ENCODE results near the gene LPAR5.

LPAR5 gene

GRCh38 chr12:6626654-6627283 is 9.0 kb downstream of the LPAR5 start:
- TF ChIP-seq GATA2 (IDR thresholded peaks at IDR 0.05; ENCODE audit: low read depth, low read length) (no peak), GATA3 (IDR thresholded peaks at IDR 0.05; ENCODE audit: low read depth, low read length) (no peak)

- no peak for TF ChIP-seq GATA2 (IDR thresholded peaks at IDR 0.05; ENCODE audit: low read depth, low read length)
- TF ChIP-seq GATA3 (IDR thresholded peaks at IDR 0.05; ENCODE audit: low read depth, low read length), result no peak
Measured at GRCh38 chr12:6620885-6621274, 14.9 kb downstream of the LPAR5 start.

GRCh38 chr12:6620137-6620884 is 15.4 kb downstream of the LPAR5 start:
- TF ChIP-seq GATA3 (IDR thresholded peaks at IDR 0.05; ENCODE audit: low read depth, low read length) (no peak), GATA2 (IDR thresholded peaks at IDR 0.05; ENCODE audit: low read depth, low read length) (no peak)

- TF ChIP-seq GATA3 (IDR thresholded peaks at IDR 0.05; ENCODE audit: low read depth, low read length), result no peak
- no peak for TF ChIP-seq GATA2 (IDR thresholded peaks at IDR 0.05; ENCODE audit: low read depth, low read length)
Measured at GRCh38 chr12:6618483-6619225, 17.1 kb downstream of the LPAR5 start.

GRCh38 chr12:6615802-6616201 is 20.0 kb downstream of the LPAR5 start:
- TF ChIP-seq GATA3 (IDR thresholded peaks at IDR 0.05; ENCODE audit: low read depth, low read length) (no peak), GATA2 (IDR thresholded peaks at IDR 0.05; ENCODE audit: low read depth, low read length) (no peak)

GRCh38 chr12:6614513-6615172 is 21.1 kb downstream of the LPAR5 start:
- TF ChIP-seq GATA2 (IDR thresholded peaks at IDR 0.05; ENCODE audit: low read depth, low read length) (no peak), GATA3 (IDR thresholded peaks at IDR 0.05; ENCODE audit: low read depth, low read length) (no peak)

- TF ChIP-seq GATA3 (IDR thresholded peaks at IDR 0.05; ENCODE audit: low read depth, low read length) (no peak), GATA2 (IDR thresholded peaks at IDR 0.05; ENCODE audit: low read depth, low read length) (no peak)
Measured at GRCh38 chr12:6613776-6614512, 21.8 kb downstream of the LPAR5 start.

- no peak for TF ChIP-seq GATA2 (IDR thresholded peaks at IDR 0.05; ENCODE audit: low read depth, low read length)
- no peak for TF ChIP-seq GATA3 (IDR thresholded peaks at IDR 0.05; ENCODE audit: low read depth, low read length)
Measured at GRCh38 chr12:6613015-6613775, 22.6 kb downstream of the LPAR5 start.

GRCh38 chr12:6612652-6613014 is 23.1 kb downstream of the LPAR5 start:
- TF ChIP-seq GATA3 (IDR thresholded peaks at IDR 0.05; ENCODE audit: low read depth, low read length) (no peak), GATA2 (IDR thresholded peaks at IDR 0.05; ENCODE audit: low read depth, low read length) (no peak)

- TF ChIP-seq GATA3 (IDR thresholded peaks at IDR 0.05; ENCODE audit: low read depth, low read length) (no peak), GATA2 (IDR thresholded peaks at IDR 0.05; ENCODE audit: low read depth, low read length) (no peak)
Measured at GRCh38 chr12:6612247-6612646, 23.5 kb downstream of the LPAR5 start.

- TF ChIP-seq GATA3 (IDR thresholded peaks at IDR 0.05; ENCODE audit: low read depth, low read length), result no peak
- no peak for TF ChIP-seq GATA2 (IDR thresholded peaks at IDR 0.05; ENCODE audit: low read depth, low read length)
Measured at GRCh38 chr12:6608592-6609281, 27.0 kb downstream of the LPAR5 start.

Data from SH-SY5Y (cell line).